Measurements from ENCODE around the gene FHIT.

Gene FHIT

DNA sequence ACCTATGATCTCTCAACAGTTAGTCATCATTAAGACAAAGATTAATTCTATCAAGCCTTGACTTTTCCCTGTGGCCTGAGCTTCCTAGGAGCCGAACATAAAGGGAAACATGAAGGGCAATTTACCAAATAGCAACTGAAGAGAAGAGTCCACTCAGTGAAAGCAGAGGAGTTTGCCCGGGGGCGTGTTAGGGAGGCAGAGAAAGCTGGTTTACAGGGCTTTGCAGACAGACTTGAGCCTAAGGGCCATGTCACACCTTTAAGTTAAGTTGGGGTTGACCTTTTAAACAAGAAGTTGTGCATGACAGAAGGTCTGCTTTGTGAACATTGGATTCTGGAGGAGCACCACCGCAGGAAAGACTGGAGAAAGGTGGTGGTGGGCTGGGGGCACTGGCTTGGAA lies 1499.6 kb downstream of the FHIT start:
- no peaks in the 10 kb centered on the region for H3K4me1 ChIP-seq
- H3K27me3 ChIP-seq: no peaks in the 10 kb centered on the region
- no peaks in the 10 kb centered on the region for H3K9me3 ChIP-seq
- no peak overlapping the region for H3K27ac ChIP-seq
- DNase-seq: no peak
- H3K36me3 ChIP-seq: no peaks in the 10 kb centered on the region
- TF ChIP-seq, protein P1, sequence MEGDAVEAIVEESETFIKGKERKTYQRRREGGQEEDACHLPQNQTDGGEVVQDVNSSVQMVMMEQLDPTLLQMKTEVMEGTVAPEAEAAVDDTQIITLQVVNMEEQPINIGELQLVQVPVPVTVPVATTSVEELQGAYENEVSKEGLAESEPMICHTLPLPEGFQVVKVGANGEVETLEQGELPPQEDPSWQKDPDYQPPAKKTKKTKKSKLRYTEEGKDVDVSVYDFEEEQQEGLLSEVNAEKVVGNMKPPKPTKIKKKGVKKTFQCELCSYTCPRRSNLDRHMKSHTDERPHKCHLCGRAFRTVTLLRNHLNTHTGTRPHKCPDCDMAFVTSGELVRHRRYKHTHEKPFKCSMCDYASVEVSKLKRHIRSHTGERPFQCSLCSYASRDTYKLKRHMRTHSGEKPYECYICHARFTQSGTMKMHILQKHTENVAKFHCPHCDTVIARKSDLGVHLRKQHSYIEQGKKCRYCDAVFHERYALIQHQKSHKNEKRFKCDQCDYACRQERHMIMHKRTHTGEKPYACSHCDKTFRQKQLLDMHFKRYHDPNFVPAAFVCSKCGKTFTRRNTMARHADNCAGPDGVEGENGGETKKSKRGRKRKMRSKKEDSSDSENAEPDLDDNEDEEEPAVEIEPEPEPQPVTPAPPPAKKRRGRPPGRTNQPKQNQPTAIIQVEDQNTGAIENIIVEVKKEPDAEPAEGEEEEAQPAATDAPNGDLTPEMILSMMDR (IDR thresholded peaks at IDR 0.05): no peak
- intact Hi-C loops (cut with DNase I; ENCODE audit: low total_unique reads): no loop called here
- H3K4me3 ChIP-seq: no peak overlapping the region

DNA sequence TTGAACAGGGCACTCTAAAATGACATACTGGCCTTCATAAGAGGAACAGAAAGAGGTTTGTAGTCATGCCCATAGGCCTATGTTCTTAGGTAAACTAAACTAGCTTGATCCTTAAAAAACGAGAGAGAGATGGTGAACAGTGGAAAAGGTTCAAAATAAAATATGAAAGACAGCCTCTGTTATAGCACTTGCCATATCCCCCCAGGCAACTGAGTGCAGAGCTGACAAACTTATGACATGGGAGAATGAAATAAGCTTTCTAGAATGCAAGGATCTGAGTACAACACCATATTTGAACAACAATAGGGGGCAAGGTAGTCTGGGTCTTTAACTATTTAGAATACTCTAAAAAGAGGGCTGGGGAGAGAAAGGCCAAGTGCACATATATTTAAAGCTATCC lies 1500.9 kb downstream of the FHIT start:
- DNase-seq: no peak
- H3K27ac ChIP-seq: no peak overlapping the region
- intact Hi-C loops (cut with DNase I; ENCODE audit: low total_unique reads): no loop called here
- H3K36me3 ChIP-seq: no peaks in the 10 kb centered on the region
- TF ChIP-seq, protein P1 (IDR thresholded peaks at IDR 0.05): no peak
- no peaks in the 10 kb centered on the region for H3K9me3 ChIP-seq
- H3K27me3 ChIP-seq: no peaks in the 10 kb centered on the region
- H3K4me1 ChIP-seq: no peaks in the 10 kb centered on the region
- H3K4me3 ChIP-seq: no peak overlapping the region

DNA sequence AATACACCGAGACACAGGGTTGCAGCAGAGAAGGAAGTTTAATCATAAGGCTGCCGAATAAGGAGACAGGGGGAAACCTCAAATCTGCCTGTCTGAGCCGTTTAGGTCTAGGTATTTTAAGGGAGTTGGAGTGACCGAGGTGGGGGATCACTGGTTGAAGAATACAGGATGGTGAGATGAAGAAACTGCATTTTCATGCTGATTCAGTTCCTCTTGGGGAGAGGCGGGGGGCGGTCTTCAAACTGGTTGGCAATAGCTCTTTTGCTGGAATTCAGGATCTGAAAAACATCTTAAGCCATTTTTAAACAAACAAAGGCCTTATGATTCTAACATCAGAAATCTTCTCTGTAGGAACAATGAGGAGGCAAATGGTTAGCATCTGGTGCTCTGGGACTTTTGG lies 1502.0 kb downstream of the FHIT start:
- no peaks in the 10 kb centered on the region for H3K4me1 ChIP-seq
- TF ChIP-seq, protein P1 (IDR thresholded peaks at IDR 0.05): no peak
- H3K27ac ChIP-seq: no peak overlapping the region
- no peak for DNase-seq
- H3K27me3 ChIP-seq: no peaks in the 10 kb centered on the region
- intact Hi-C loops (cut with DNase I; ENCODE audit: low total_unique reads): no loop called here
- H3K4me3 ChIP-seq: no peak overlapping the region
- no peaks in the 10 kb centered on the region for H3K36me3 ChIP-seq
- no peaks in the 10 kb centered on the region for H3K9me3 ChIP-seq

DNA sequence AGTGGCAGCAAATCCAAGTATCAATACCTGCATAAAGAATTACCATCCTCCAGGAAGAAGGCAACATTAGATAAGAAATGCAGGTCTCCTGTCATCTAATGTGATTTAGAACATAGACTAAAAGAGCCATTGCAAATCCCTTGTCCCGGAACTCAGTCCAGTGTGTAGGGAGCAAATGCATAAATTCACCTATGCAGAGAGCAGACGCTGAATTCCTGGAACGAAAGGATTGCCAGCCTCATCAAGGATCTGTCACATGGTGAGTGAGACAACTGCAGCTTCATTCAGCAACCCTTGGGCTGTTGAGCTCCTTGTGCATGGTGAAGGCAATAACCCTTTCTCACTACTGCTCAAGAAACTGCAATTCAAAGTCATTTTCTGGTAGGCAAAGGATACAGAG lies 1504.7 kb downstream of the FHIT start:
- Histone ChIP-seq H3K36me3 (no peaks in the 10 kb centered on the region), H3K27ac (no peak overlapping the region), H3K4me3 (no peak overlapping the region), H3K27me3 (no peaks in the 10 kb centered on the region), H3K4me1 (no peaks in the 10 kb centered on the region), H3K9me3 (no peaks in the 10 kb centered on the region)
- intact Hi-C loops (cut with DNase I; ENCODE audit: low total_unique reads): no loop called here
- TF ChIP-seq, protein P1 (IDR thresholded peaks at IDR 0.05): no peak
- no peak for DNase-seq

DNA sequence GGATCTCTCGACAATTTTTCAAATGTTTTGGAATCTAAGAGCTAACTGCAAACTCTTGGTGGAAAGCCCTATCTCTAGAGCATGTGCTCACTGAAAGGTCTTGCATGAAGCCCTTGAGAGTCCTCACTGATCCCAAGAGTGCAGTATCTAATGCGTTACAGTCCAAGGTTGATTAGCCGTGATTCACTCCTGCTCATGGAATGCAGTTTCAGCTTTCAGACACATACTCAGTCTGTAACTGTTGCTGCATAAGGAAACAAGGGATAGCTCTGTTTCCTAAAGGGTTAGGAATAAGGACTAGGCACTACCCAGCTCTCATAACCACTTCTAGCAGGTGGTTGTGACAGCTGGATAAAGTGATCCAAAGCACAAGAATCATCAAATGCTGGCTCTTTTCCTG lies 1514.0 kb downstream of the FHIT start:
- intact Hi-C loops (cut with DNase I; ENCODE audit: low total_unique reads): no loop called here
- no peak for DNase-seq
- no peak overlapping the region for H3K27ac ChIP-seq
- no peak overlapping the region for H3K4me3 ChIP-seq
- H3K4me1 ChIP-seq: no peaks in the 10 kb centered on the region
- H3K9me3 ChIP-seq: no peaks in the 10 kb centered on the region
- no peaks in the 10 kb centered on the region for H3K36me3 ChIP-seq
- no peaks in the 10 kb centered on the region for H3K27me3 ChIP-seq
- TF ChIP-seq, protein P1 (IDR thresholded peaks at IDR 0.05): no peak

DNA sequence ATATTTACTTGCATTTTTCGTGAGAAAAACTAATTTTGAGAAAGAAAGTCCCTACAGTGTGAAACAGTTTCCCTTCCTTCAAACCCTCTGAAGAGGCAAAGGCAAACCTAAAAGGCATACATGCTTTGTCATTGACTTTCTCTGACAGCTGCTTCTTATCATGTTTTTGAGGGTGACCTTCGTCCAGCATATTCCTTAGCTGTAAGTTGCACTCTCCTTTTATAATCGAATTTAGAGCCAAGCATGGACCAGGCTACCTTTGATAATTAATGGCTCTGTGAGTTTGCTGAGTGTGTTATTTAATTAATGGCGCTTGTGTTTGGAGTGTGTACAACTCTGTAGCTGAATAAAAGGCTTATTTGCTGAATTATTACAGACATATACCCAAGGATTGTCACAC lies 1517.2 kb downstream of the FHIT start:
- Histone ChIP-seq H3K36me3 (no peaks in the 10 kb centered on the region), H3K27ac (no peak overlapping the region), H3K9me3 (no peaks in the 10 kb centered on the region), H3K27me3 (no peaks in the 10 kb centered on the region), H3K4me1 (no peaks in the 10 kb centered on the region), H3K4me3 (no peak overlapping the region)
- TF ChIP-seq, protein P1 (IDR thresholded peaks at IDR 0.05): no peak
- DNase-seq: no peak
- intact Hi-C loops (cut with DNase I; ENCODE audit: low total_unique reads): no loop called here

Data from tibial artery (tissue), 4 donors.